IMR-90 (cell line): ENCODE results near the gene URM1. TPM values are rescaled to one million over a fixed set of nuclear protein-coding genes. Genes with fewer than 3 reads are reported as not detected.
A peak's percentile ranks its signal among the peaks of the same experiment; 100 is the strongest.

Source experiments
- ATAC-seq: fragments of 200-7000 bp; cut with Tn5 transposase; 2 replicates; pipeline ENCODE4 v1.9.1; 2020; ENCODE audit warnings: low read depth, mild to moderate bottlenecking, moderate library complexity
- BruUV-seq: library from RNA; stranded (reverse); fragments of 400-500 nt; replicated peaks from 2 replicates; lab custom pipeline; 2021; lab: Mats Ljungman, UMichigan
- CTCF ChIA-PET: fragments of 300-600 bp; formaldehyde crosslinking; extraction: SDS; loops from one replicate; lab custom pipeline; 2021; ENCODE audit warnings: antibody characterized with exemption; lab: Yijun Ruan, JAX
- POLR2A ChIA-PET: fragments of 300-600 bp; sonication (Branson Sonifier 250); formaldehyde crosslinking; loops from one replicate; lab custom pipeline; 2022; ENCODE audit warnings: antibody characterized with exemption; ENCODE audit not compliant: unreplicated experiment; lab: Charles Lee
- DNase-seq: peaks from one replicate; pipeline ENCODE4 v3.0.0; 2013
- H2AFZ ChIP-seq: replicated peaks from 2 replicates; pipeline ENCODE3; 2013; ENCODE audit warnings: low read length, mild to moderate bottlenecking; ENCODE audit not compliant: poor library complexity
- H2AK5ac ChIP-seq: 2 replicates; pipeline ENCODE4 v1.6.1; 2013; ENCODE audit warnings: low read depth, low read length, inconsistent platforms
- H2AK9ac ChIP-seq: replicated peaks from 2 replicates; pipeline ENCODE3; 2013; ENCODE audit warnings: mild to moderate bottlenecking, low read depth, low read length, moderate library complexity; ENCODE audit not compliant: poor library complexity
- H2BK120ac ChIP-seq: 2 replicates; pipeline ENCODE4 v1.6.1; 2013; ENCODE audit warnings: low read depth, low read length, inconsistent platforms
- H2BK15ac ChIP-seq: 3 replicates; pipeline ENCODE4 v1.6.1; 2013; ENCODE audit warnings: low read depth, low read length, inconsistent platforms
- H2BK20ac ChIP-seq: 2 replicates; pipeline ENCODE4 v1.6.1; 2013; ENCODE audit warnings: low read depth, mild to moderate bottlenecking, inconsistent platforms, low read length, moderate library complexity
- H2BK5ac ChIP-seq: 2 replicates; pipeline ENCODE4 v1.6.1; 2013; ENCODE audit warnings: mild to moderate bottlenecking, low read depth, low read length, inconsistent platforms; ENCODE audit not compliant: poor library complexity, severe bottlenecking
- H3K14ac ChIP-seq: replicated peaks from 2 replicates; pipeline ENCODE4 v1.6.1; 2013; ENCODE audit warnings: low read depth, low read length, inconsistent platforms
- H3K18ac ChIP-seq: 2 replicates; pipeline ENCODE4 v1.6.1; 2013; ENCODE audit warnings: low read depth, low read length, control low read depth
- H3K23ac ChIP-seq: 2 replicates; pipeline ENCODE4 v1.6.1; 2013; ENCODE audit warnings: low read depth, low read length, inconsistent platforms
- H3K27ac ChIP-seq: 2 replicates; pipeline ENCODE4 v1.5.1; 2013; ENCODE audit warnings: mild to moderate bottlenecking, control low read depth, low read length; ENCODE audit not compliant: insufficient read depth
- H3K27me3 ChIP-seq: 2 replicates; pipeline ENCODE4 v1.6.1; 2013; ENCODE audit warnings: low read length; ENCODE audit not compliant: control insufficient read depth, insufficient read depth
- H3K36me3 ChIP-seq: 2 replicates; pipeline ENCODE4 v1.6.1; 2013; ENCODE audit warnings: low read length, mixed read lengths; ENCODE audit not compliant: control insufficient read depth, insufficient read depth
- H3K4ac ChIP-seq: 2 replicates; pipeline ENCODE4 v1.6.1; 2013; ENCODE audit warnings: low read depth, low read length, inconsistent platforms
- H3K4me1 ChIP-seq: 2 replicates; pipeline ENCODE4 v1.6.1; 2013; ENCODE audit warnings: low read length, mixed read lengths; ENCODE audit not compliant: control insufficient read depth, insufficient read depth
- H3K4me2 ChIP-seq: 2 replicates; pipeline ENCODE4 v1.6.1; 2013; ENCODE audit warnings: low read depth, mild to moderate bottlenecking, control low read depth, low read length, moderate library complexity
- H3K4me3 ChIP-seq: 2 replicates; pipeline ENCODE4 v1.5.1; 2013; ENCODE audit warnings: low read depth, mild to moderate bottlenecking, control low read depth, low read length, moderate library complexity; ENCODE audit not compliant: insufficient read depth
- H3K56ac ChIP-seq: 2 replicates; pipeline ENCODE4 v1.6.1; 2013; ENCODE audit warnings: low read length, inconsistent platforms; ENCODE audit not compliant: insufficient read depth; ENCODE audit errors: extremely low read depth
- H3K79me1 ChIP-seq, 2 experiments: 2 replicates each; pipeline ENCODE4 v1.6.1; 2013; ENCODE audit warnings: low read length in 2 of 2, inconsistent platforms in 1 of 2, low read depth in 1 of 2
- H3K9ac ChIP-seq: 2 replicates; pipeline ENCODE4 v1.6.1; 2013; ENCODE audit warnings: low read depth, low read length, control low read depth
- H3K9me1 ChIP-seq: 2 replicates; pipeline ENCODE4 v1.6.1; 2013; ENCODE audit warnings: low read length, inconsistent platforms; ENCODE audit not compliant: insufficient read depth
- H3K9me3 ChIP-seq: 2 replicates; pipeline ENCODE4 v1.6.1; 2013; ENCODE audit warnings: low read length; ENCODE audit not compliant: control insufficient read depth, insufficient read depth
- H4K20me1 ChIP-seq: 2 replicates; pipeline ENCODE4 v1.6.1; 2013; ENCODE audit warnings: low read length, inconsistent platforms; ENCODE audit not compliant: insufficient read depth
- H4K5ac ChIP-seq: 2 replicates; pipeline ENCODE4 v1.6.1; 2013; ENCODE audit warnings: mild to moderate bottlenecking, low read depth, low read length, control low read depth
- H4K8ac ChIP-seq, 2 experiments: 2 replicates each; pipeline ENCODE4 v1.6.1; 2013; ENCODE audit warnings: low read depth in 2 of 2, low read length in 2 of 2, control low read depth in 1 of 2, inconsistent platforms in 1 of 2
- H4K91ac ChIP-seq: 2 replicates; pipeline ENCODE4 v1.6.1; 2013; ENCODE audit warnings: low read depth, low read length, inconsistent platforms; ENCODE audit not compliant: insufficient read depth
- ELK1 ChIP-seq: fragments of 150-350 bp; IDR thresholded peaks from 2 replicates; pipeline ENCODE4 v1.6.1; 2016; ENCODE audit warnings: low read depth, mild to moderate bottlenecking, low read length, moderate library complexity, borderline replicate concordance
- MAZ ChIP-seq: IDR thresholded peaks from 2 replicates; pipeline ENCODE4 v1.6.1; 2012; ENCODE audit warnings: low read depth, mild to moderate bottlenecking, low read length, improper control_type of control experiment, moderate library complexity, borderline replicate concordance
- RCOR1 ChIP-seq: IDR thresholded peaks from 2 replicates; pipeline ENCODE4 v1.6.1; 2012; ENCODE audit warnings: mild to moderate bottlenecking, low read length, improper control_type of control experiment; ENCODE audit not compliant: insufficient replicate concordance
- RFX5 ChIP-seq: IDR thresholded peaks from 2 replicates; pipeline ENCODE4 v1.8.0; 2012; ENCODE audit warnings: low read depth, mild to moderate bottlenecking, low read length, moderate library complexity
- WGBS, 2 experiments: methylation state at CpG; one replicate each; pipeline versions ENCODE4 v1.1.5 to v1.1.7; 2013; ENCODE audit warnings: missing lambda C conversion rate in 2 of 2; ENCODE audit not compliant: insufficient read length in 1 of 2; ENCODE audit errors: extremely low coverage in 2 of 2; 5-methylcytosine and 5-hydroxymethylcytosine counted together
- dilution Hi-C: fragments of 300-500 bp; cut with HindIII; formaldehyde crosslinking; loops from one replicate; pipeline ENCODE4 v1.14.3; 2018; ENCODE audit warnings: low sequenced_read_pairs; ENCODE audit not compliant: unreplicated experiment
- in situ Hi-C: fragments of 300-500 bp; cut with MboI; formaldehyde crosslinking; loops from 3 replicates; pipeline ENCODE4 v1.14.3; 2019; ENCODE audit warnings: low sequenced_read_pairs, inconsistent platforms, mixed read lengths
- intact Hi-C: fragments of 100-400 bp; cut with micrococcal nuclease; formaldehyde crosslinking; loops from 2 replicates; pipeline ENCODE4 v1.10.0; 2022
- polyA plus RNA-seq, 3 experiments: library from polyadenylated mRNA; depleted of rRNA; stranded (reverse); fragments of >200 nt; gene quantifications; 2 replicates each; pipeline ENCODE4 v1.2.3, GENCODE V29; 2012; ENCODE audit warnings: low replicate concordance in 1 of 3
- total RNA-seq: library from RNA; depleted of rRNA; stranded (reverse); fragments of >200 nt; gene quantifications from 2 replicates; pipeline ENCODE4 v1.2.3, GENCODE V29; 2012

URM1 gene
- total and polyA plus RNA-seq, 2 of the 4 experiments (the other 2 are of a cell fraction), result 33.2 to 66.9 TPM

GRCh38 chr9:128405077-128405779, 34.1 kb downstream of the URM1 start:
- H2AK9ac ChIP-seq, result peak overlapping the region; percentile 0
- H4K91ac ChIP-seq, result no peak overlapping the region
- H2BK120ac ChIP-seq, result no peak overlapping the region
- H3K27ac ChIP-seq, result no peak overlapping the region
- no peak overlapping the region for H3K4me2 ChIP-seq
- in situ Hi-C loops (no loop called here), intact Hi-C loops (no loop called here), dilution Hi-C loops (no loop called here)
- H3K36me3 ChIP-seq, result no peaks in the 10 kb centered on the region
- H2BK15ac ChIP-seq, result no peak overlapping the region
- no peak for TF ChIP-seq ELK1
- TF ChIP-seq RCOR1, result no peak
- TF ChIP-seq MAZ, result no peak
- TF ChIP-seq RFX5, result no peak
- no peak overlapping the region for H3K14ac ChIP-seq
- H3K56ac ChIP-seq, result no peak overlapping the region
- H3K79me1 ChIP-seq, result no peaks in the 10 kb centered on the region
- H3K4me1 ChIP-seq, result peaks cover 6% of the 10 kb centered on the region
- no peak overlapping the region for H3K4me3 ChIP-seq
- no peaks in the 10 kb centered on the region for H4K20me1 ChIP-seq
- CTCF ChIA-PET, result no interaction called here
- no peaks in the 10 kb centered on the region for H3K9me3 ChIP-seq
- POLR2A ChIA-PET, result interaction anchor here (0.8 kb wide), 1 partner anchor 531 kb away, joined by 4 read pairs; no protein-coding TSS in a partner anchor
- peak overlapping the region; percentile 53 for H2AFZ ChIP-seq
- H3K18ac ChIP-seq, result no peak overlapping the region
- peaks cover 4% of the 10 kb centered on the region; the same call in 1 of the 2 replicates for H3K9me1 ChIP-seq
- WGBS, 2 experiments, result 67% methylated on average over 7 of the region's 20 CpGs; no CpG with 5 or more reads in 1 of the 2 experiments
- H2BK20ac ChIP-seq, result no peak overlapping the region
- no peak overlapping the region for H3K9ac ChIP-seq
- no peak overlapping the region for H3K4ac ChIP-seq
- no peak overlapping the region for H2AK5ac ChIP-seq
- DNase-seq, result no peak
- no peak for ATAC-seq
- no TSS peak for BruUV-seq
- no peak overlapping the region for H3K23ac ChIP-seq
- H2BK5ac ChIP-seq, result no peak overlapping the region
- peaks cover 2% of the 10 kb centered on the region; the same call in 1 of the 2 replicates for H3K27me3 ChIP-seq
- H4K8ac ChIP-seq, result peak overlapping the region in 1 of 2 experiments; percentile 21; a peak in 1 of 4 replicates
- H4K5ac ChIP-seq, result no peak overlapping the region
